WERI-Rb-1 (cell line): ENCODE measurements around the gene STXBP6.

Experiments used
- DNase-seq: peaks from one replicate; pipeline ENCODE4 v3.0.0-alpha.2; 2020
- H3K27ac ChIP-seq: fragments of 250-450 bp; sonication (Bioruptor Pico); 2 replicates; pipeline ENCODE4 v1.5.1; 2020; ENCODE audit warnings: mild to moderate bottlenecking, moderate library complexity
- H3K27me3 ChIP-seq: fragments of 250-450 bp; sonication (Bioruptor Pico); 2 replicates; pipeline ENCODE4 v1.5.1; 2021; ENCODE audit warnings: mild to moderate bottlenecking, low read depth, moderate library complexity; ENCODE audit not compliant: insufficient read depth, severe bottlenecking
- H3K36me3 ChIP-seq: fragments of 250-450 bp; sonication (Bioruptor Pico); 2 replicates; pipeline ENCODE4 v1.5.1; 2020; ENCODE audit warnings: mild to moderate bottlenecking, moderate library complexity
- H3K4me3 ChIP-seq: 2 replicates; pipeline ENCODE4 v1.5.1; 2011; ENCODE audit warnings: low read depth, mild to moderate bottlenecking, control low read depth, low read length
- H3K9me3 ChIP-seq: fragments of 250-450 bp; sonication (Bioruptor Pico); 2 replicates; pipeline ENCODE4 v1.5.1; 2021; ENCODE audit warnings: mild to moderate bottlenecking, moderate library complexity; ENCODE audit not compliant: severe bottlenecking
- CTCF ChIP-seq: IDR thresholded peaks from 2 replicates; pipeline ENCODE4 v1.5.1; 2011; ENCODE audit warnings: low read depth, mild to moderate bottlenecking, control low read depth, inconsistent platforms, low read length

STXBP6 gene

GRCh38 chr14:25019892-25020291 is 30.1 kb downstream of the STXBP6 start:
- H3K4me3 ChIP-seq, result no peak overlapping the region
- no peaks in the 10 kb centered on the region for H3K9me3 ChIP-seq
- no peak overlapping the region for H3K27ac ChIP-seq
- DNase-seq, result no peak
- H3K36me3 ChIP-seq, result no peaks in the 10 kb centered on the region
- H3K27me3 ChIP-seq, result peaks cover 14% of the 10 kb centered on the region
- no peak for TF ChIP-seq CTCF

- no peak for TF ChIP-seq CTCF
- DNase-seq, result no peak
- H3K27ac ChIP-seq, result no peak overlapping the region
These were observed 32.4 kb downstream of the STXBP6 start for GRCh38 chr14:25017562-25017961.

GRCh38 chr14:25015761-25016160 is 34.2 kb downstream of the STXBP6 start:
- H3K27me3 ChIP-seq, result peaks cover 23% of the 10 kb centered on the region
- H3K9me3 ChIP-seq, result no peaks in the 10 kb centered on the region
- no peaks in the 10 kb centered on the region for H3K36me3 ChIP-seq
- no peak for TF ChIP-seq CTCF
- DNase-seq, result no peak
- H3K4me3 ChIP-seq, result no peak overlapping the region
- H3K27ac ChIP-seq, result no peak overlapping the region

More at GRCh38 chr14:25017562-25017961, 32.4 kb downstream of the STXBP6 start:
- Histone ChIP-seq H3K27me3 (peaks cover 14% of the 10 kb centered on the region), H3K36me3 (no peaks in the 10 kb centered on the region), H3K9me3 (no peaks in the 10 kb centered on the region), H3K4me3 (no peak overlapping the region)

- H3K36me3 ChIP-seq, result no peaks in the 10 kb centered on the region
- H3K9me3 ChIP-seq, result no peaks in the 10 kb centered on the region
- TF ChIP-seq CTCF, result no peak
- H3K27ac ChIP-seq, result no peak overlapping the region
- no peak overlapping the region for H3K4me3 ChIP-seq
- DNase-seq, result no peak
- peaks cover 34% of the 10 kb centered on the region for H3K27me3 ChIP-seq
These were observed 35.5 kb downstream of the STXBP6 start for GRCh38 chr14:25014440-25014839.

GRCh38 chr14:25011095-25011494 is 38.9 kb downstream of the STXBP6 start:
- Histone ChIP-seq H3K27ac (no peak overlapping the region), H3K27me3 (peaks cover 47% of the 10 kb centered on the region), H3K4me3 (no peak overlapping the region), H3K9me3 (no peaks in the 10 kb centered on the region), H3K36me3 (no peaks in the 10 kb centered on the region)
- no peak for TF ChIP-seq CTCF
- DNase-seq, result no peak

GRCh38 chr14:25010471-25010870 is 39.5 kb downstream of the STXBP6 start:
- no peak for TF ChIP-seq CTCF

More at GRCh38 chr14:25010471-25010870, 39.5 kb downstream of the STXBP6 start:
- Histone ChIP-seq H3K27ac (no peak overlapping the region), H3K27me3 (peaks cover 51% of the 10 kb centered on the region), H3K4me3 (no peak overlapping the region), H3K36me3 (no peaks in the 10 kb centered on the region), H3K9me3 (no peaks in the 10 kb centered on the region)
- DNase-seq, result no peak
